Measurements from ENCODE around the gene GHR.

- TF ChIP-seq, protein P1, sequence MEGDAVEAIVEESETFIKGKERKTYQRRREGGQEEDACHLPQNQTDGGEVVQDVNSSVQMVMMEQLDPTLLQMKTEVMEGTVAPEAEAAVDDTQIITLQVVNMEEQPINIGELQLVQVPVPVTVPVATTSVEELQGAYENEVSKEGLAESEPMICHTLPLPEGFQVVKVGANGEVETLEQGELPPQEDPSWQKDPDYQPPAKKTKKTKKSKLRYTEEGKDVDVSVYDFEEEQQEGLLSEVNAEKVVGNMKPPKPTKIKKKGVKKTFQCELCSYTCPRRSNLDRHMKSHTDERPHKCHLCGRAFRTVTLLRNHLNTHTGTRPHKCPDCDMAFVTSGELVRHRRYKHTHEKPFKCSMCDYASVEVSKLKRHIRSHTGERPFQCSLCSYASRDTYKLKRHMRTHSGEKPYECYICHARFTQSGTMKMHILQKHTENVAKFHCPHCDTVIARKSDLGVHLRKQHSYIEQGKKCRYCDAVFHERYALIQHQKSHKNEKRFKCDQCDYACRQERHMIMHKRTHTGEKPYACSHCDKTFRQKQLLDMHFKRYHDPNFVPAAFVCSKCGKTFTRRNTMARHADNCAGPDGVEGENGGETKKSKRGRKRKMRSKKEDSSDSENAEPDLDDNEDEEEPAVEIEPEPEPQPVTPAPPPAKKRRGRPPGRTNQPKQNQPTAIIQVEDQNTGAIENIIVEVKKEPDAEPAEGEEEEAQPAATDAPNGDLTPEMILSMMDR (IDR thresholded peaks at IDR 0.05), result no peak
- no peak for TF ChIP-seq POLR2A (IDR thresholded peaks at IDR 0.05)
Measured at GRCh38 chr5:42517164-42517563, 93.9 kb downstream of the GHR start.
